ENCODE measurements around the gene MARK2. TPM values are rescaled to one million over a fixed set of nuclear protein-coding genes. Genes with fewer than 3 reads are reported as not detected.

The MARK2 gene
- total RNA-seq, 4 donors from 2014 or later = 34.7 to 82.9 (median 72.1) TPM

- H3K27me3 ChIP-seq = no peaks in the 10 kb centered on the region
- TF ChIP-seq POLR2A (IDR thresholded peaks at IDR 0.05) (no peak), CTCF (IDR thresholded peaks at IDR 0.05) (no peak)
- H3K4me1 ChIP-seq = no peaks in the 10 kb centered on the region
- no peak for DNase-seq
- no peak overlapping the region for H3K27ac ChIP-seq
- no peaks in the 10 kb centered on the region for H3K9me3 ChIP-seq
- H3K4me3 ChIP-seq = no peak overlapping the region
- H3K36me3 ChIP-seq = peaks cover 0 to 75% (median 2%) of the 10 kb centered on the region in 3 donors
Measured at GRCh38 chr11:63907808-63908530, 69.1 kb downstream of the MARK2 start.

- no peaks in the 10 kb centered on the region for H3K9me3 ChIP-seq
- no peak for DNase-seq
- H3K4me1 ChIP-seq = no peaks in the 10 kb centered on the region
- H3K27ac ChIP-seq = no peak overlapping the region
- no peak overlapping the region for H3K4me3 ChIP-seq
- H3K36me3 ChIP-seq = peaks cover 0 to 66% (median 2%) of the 10 kb centered on the region in 3 donors
- no peak for TF ChIP-seq POLR2A (IDR thresholded peaks at IDR 0.05)
- TF ChIP-seq CTCF (IDR thresholded peaks at IDR 0.05) = no peak
- no peaks in the 10 kb centered on the region for H3K27me3 ChIP-seq
Measured at GRCh38 chr11:63908631-63909401, 69.9 kb downstream of the MARK2 start.

GRCh38 chr11:63909591-63910506 lies 70.9 kb downstream of the MARK2 start:
- Histone ChIP-seq H3K4me1 (no peaks in the 10 kb centered on the region), H3K4me3 (no peak overlapping the region), H3K36me3 (peaks cover 0 to 56% (median 2%) of the 10 kb centered on the region in 3 donors), H3K27ac (no peak overlapping the region), H3K9me3 (no peaks in the 10 kb centered on the region), H3K27me3 (no peaks in the 10 kb centered on the region)
- DNase-seq = no peak
- no peak for TF ChIP-seq CTCF (IDR thresholded peaks at IDR 0.05)
- no peak for TF ChIP-seq POLR2A (IDR thresholded peaks at IDR 0.05)

GRCh38 chr11:63910675-63911074 lies 71.8 kb downstream of the MARK2 start:
- Histone ChIP-seq H3K36me3 (peaks cover 0 to 48% (median 2%) of the 10 kb centered on the region in 3 donors), H3K4me1 (peaks cover 0 to 5% (median under 1%) of the 10 kb centered on the region in 4 donors), H3K4me3 (no peak overlapping the region), H3K9me3 (no peaks in the 10 kb centered on the region), H3K27me3 (no peaks in the 10 kb centered on the region), H3K27ac (no peak overlapping the region)
- TF ChIP-seq CTCF (IDR thresholded peaks at IDR 0.05) (no peak), POLR2A (IDR thresholded peaks at IDR 0.05) (no peak)
- DNase-seq = no peak

GRCh38 chr11:63911440-63911839 lies 72.5 kb downstream of the MARK2 start:
- Histone ChIP-seq H3K9me3 (no peaks in the 10 kb centered on the region), H3K36me3 (peaks cover 0 to 40% (median 2%) of the 10 kb centered on the region in 3 donors), H3K4me3 (no peak overlapping the region), H3K27me3 (no peaks in the 10 kb centered on the region), H3K27ac (no peak overlapping the region), H3K4me1 (peaks cover 4 to 13% (median 8%) of the 10 kb centered on the region in 4 donors)
- no peak for TF ChIP-seq POLR2A (IDR thresholded peaks at IDR 0.05)
- TF ChIP-seq CTCF (IDR thresholded peaks at IDR 0.05) = no peak
- no peak for DNase-seq

Measured in Peyer's patch (tissue), 4 donors.